Activated T-cell treated with anti-CD3 and anti-CD28 coated beads, Interleukin-2, amount 50 U/mL, for 72 hours (primary cell): ENCODE measurements around the gene B9D1. TPM values are rescaled to one million over a fixed set of nuclear protein-coding genes. Genes with fewer than 3 reads are reported as not detected.
A peak's percentile ranks its signal among the peaks of the same experiment; 100 is the strongest.

Source experiments
- ATAC-seq, 2 donors: fragments of 150-1000 bp; cut with Tn5 transposase; replicated peaks in 1 of 2; 2 replicates each; pipeline ENCODE4 v1.10.0; 2021; ENCODE audit warnings: moderate library complexity in 2 of 2, mild to moderate bottlenecking in 1 of 2
- DNase-seq, 2 donors: peaks; one replicate each; pipeline ENCODE4 v3.0.0; 2021 to 2022; ENCODE audit warnings: mixed read lengths in 1 of 2
- H3K27ac Mint-ChIP-seq: one replicate; pipeline ENCODE4 v1.8.0; 2022; ENCODE audit warnings: mild to moderate bottlenecking, moderate library complexity, mixed read lengths
- H3K27me3 Mint-ChIP-seq: one replicate; pipeline ENCODE4 v1.8.0; 2022; ENCODE audit warnings: low read depth, mixed read lengths
- H3K36me3 Mint-ChIP-seq, 2 donors: one replicate each; pipeline ENCODE4 v1.8.0; 2022; ENCODE audit warnings: mixed read lengths in 2 of 2, mild to moderate bottlenecking in 1 of 2; ENCODE audit not compliant: insufficient read depth in 2 of 2
- H3K4me1 Mint-ChIP-seq: one replicate; pipeline ENCODE4 v1.8.0; 2022; ENCODE audit warnings: low read depth, mixed read lengths
- H3K4me3 Mint-ChIP-seq, 2 donors: one replicate each; pipeline ENCODE4 v1.8.0; 2022; ENCODE audit warnings: mild to moderate bottlenecking in 2 of 2, mixed read lengths in 2 of 2, moderate library complexity in 2 of 2
- H3K9me3 Mint-ChIP-seq, 2 donors: one replicate each; pipeline ENCODE4 v1.8.0; 2022; ENCODE audit warnings: mixed read lengths in 2 of 2
- total RNA-seq, 2 donors: library from RNA; stranded (reverse); gene quantifications; one replicate each; pipeline ENCODE4 v1.2.3, GENCODE V29; 2022

The B9D1 gene
- total RNA-seq, 2 donors from 2014 or later, result 2.4 to 4.3 TPM

- Mint-ChIP-seq H3K9me3 (no peaks in the 10 kb centered on the region), H3K36me3 (peaks cover 0 to 4% of the 10 kb centered on the region in 2 donors), H3K4me1 (peaks cover 31% of the 10 kb centered on the region), H3K4me3 (peak overlapping the region; percentile 90 to 100), H3K27ac (peak overlapping the region; percentile 94), H3K27me3 (no peaks in the 10 kb centered on the region)
- peak; percentile 97 to 98 for DNase-seq
- ATAC-seq, result peak; percentile 95
Observed at GRCh38 chr17:19377602-19378415, 15.3 kb upstream of the B9D1 start.

- Mint-ChIP-seq H3K36me3 (peaks cover 0 to 4% of the 10 kb centered on the region in 2 donors), H3K9me3 (no peaks in the 10 kb centered on the region), H3K27me3 (no peaks in the 10 kb centered on the region), H3K27ac (peak overlapping the region; percentile 94), H3K4me3 (peak overlapping the region; percentile 90 to 100), H3K4me1 (peaks cover 31% of the 10 kb centered on the region)
- ATAC-seq, result no peak
- DNase-seq, result no peak
Observed at GRCh38 chr17:19376811-19377210, 14.3 kb upstream of the B9D1 start.

- Mint-ChIP-seq H3K27ac (no peak overlapping the region), H3K4me1 (peaks cover 37% of the 10 kb centered on the region), H3K4me3 (peak overlapping the region in 1 of 2 donors; percentile 38), H3K27me3 (no peaks in the 10 kb centered on the region), H3K9me3 (no peaks in the 10 kb centered on the region), H3K36me3 (peaks cover 0 to 4% of the 10 kb centered on the region in 2 donors)
- DNase-seq (no peak), ATAC-seq (no peak)
Observed at GRCh38 chr17:19375732-19376131, 13.2 kb upstream of the B9D1 start.

GRCh38 chr17:19374136-19374535, 11.6 kb upstream of the B9D1 start:
- H3K4me1 Mint-ChIP-seq, result peaks cover 43% of the 10 kb centered on the region
- no peak overlapping the region for H3K27ac Mint-ChIP-seq
- H3K4me3 Mint-ChIP-seq, result no peak overlapping the region
- no peak for DNase-seq
- H3K27me3 Mint-ChIP-seq, result no peaks in the 10 kb centered on the region
- H3K9me3 Mint-ChIP-seq, result no peaks in the 10 kb centered on the region
- no peak for ATAC-seq
- no peaks in the 10 kb centered on the region for H3K36me3 Mint-ChIP-seq

GRCh38 chr17:19372866-19373504, 10.5 kb upstream of the B9D1 start:
- H3K4me1 Mint-ChIP-seq, result peaks cover 37% of the 10 kb centered on the region
- H3K9me3 Mint-ChIP-seq, result no peaks in the 10 kb centered on the region
- no peak overlapping the region for H3K4me3 Mint-ChIP-seq
- DNase-seq, result no peak
- no peak for ATAC-seq
- no peak overlapping the region for H3K27ac Mint-ChIP-seq
- no peaks in the 10 kb centered on the region for H3K27me3 Mint-ChIP-seq
- no peaks in the 10 kb centered on the region for H3K36me3 Mint-ChIP-seq

- no peaks in the 10 kb centered on the region for H3K36me3 Mint-ChIP-seq
- no peak overlapping the region for H3K27ac Mint-ChIP-seq
- ATAC-seq, result no peak
- H3K9me3 Mint-ChIP-seq, result no peaks in the 10 kb centered on the region
- peaks cover 37% of the 10 kb centered on the region for H3K4me1 Mint-ChIP-seq
- no peak for DNase-seq
- H3K27me3 Mint-ChIP-seq, result no peaks in the 10 kb centered on the region
- H3K4me3 Mint-ChIP-seq, result no peak overlapping the region
Observed at GRCh38 chr17:19372439-19372838, 9.9 kb upstream of the B9D1 start.

- Mint-ChIP-seq H3K9me3 (no peaks in the 10 kb centered on the region), H3K36me3 (no peaks in the 10 kb centered on the region), H3K27me3 (no peaks in the 10 kb centered on the region), H3K4me3 (no peak overlapping the region), H3K4me1 (peaks cover 33% of the 10 kb centered on the region), H3K27ac (no peak overlapping the region)
- DNase-seq (no peak), ATAC-seq (no peak)
Observed at GRCh38 chr17:19372011-19372370, 9.5 kb upstream of the B9D1 start.

- no peak overlapping the region for H3K4me3 Mint-ChIP-seq
- H3K9me3 Mint-ChIP-seq, result no peaks in the 10 kb centered on the region
Observed at GRCh38 chr17:19371259-19372010, 8.9 kb upstream of the B9D1 start.

GRCh38 chr17:19370493-19370960, 8.0 kb upstream of the B9D1 start:
- Mint-ChIP-seq H3K27me3 (no peaks in the 10 kb centered on the region), H3K36me3 (no peaks in the 10 kb centered on the region), H3K9me3 (no peaks in the 10 kb centered on the region), H3K4me3 (peak overlapping the region; percentile 42 to 68), H3K4me1 (peaks cover 22% of the 10 kb centered on the region), H3K27ac (no peak overlapping the region)
- DNase-seq, result no peak
- ATAC-seq, result peak; percentile 25 to 47

More at GRCh38 chr17:19371259-19372010, 8.9 kb upstream of the B9D1 start:
- DNase-seq (no peak), ATAC-seq (no peak)
- H3K27me3 Mint-ChIP-seq, result no peaks in the 10 kb centered on the region
- H3K27ac Mint-ChIP-seq, result no peak overlapping the region
- H3K36me3 Mint-ChIP-seq, result no peaks in the 10 kb centered on the region
- peaks cover 28% of the 10 kb centered on the region for H3K4me1 Mint-ChIP-seq

GRCh38 chr17:19369846-19370492, 7.4 kb upstream of the B9D1 start:
- Mint-ChIP-seq H3K9me3 (no peaks in the 10 kb centered on the region), H3K36me3 (no peaks in the 10 kb centered on the region), H3K4me1 (peaks cover 22% of the 10 kb centered on the region), H3K4me3 (peak overlapping the region; percentile 42 to 68), H3K27ac (peak overlapping the region; percentile 32), H3K27me3 (no peaks in the 10 kb centered on the region)
- ATAC-seq (peak in 1 of 2 donors; percentile 66), DNase-seq (no peak)

GRCh38 chr17:19369107-19369778, 6.7 kb upstream of the B9D1 start:
- Mint-ChIP-seq H3K4me1 (peaks cover 22% of the 10 kb centered on the region), H3K27me3 (no peaks in the 10 kb centered on the region), H3K4me3 (no peak overlapping the region)

GRCh38 chr17:19368229-19368628, 5.7 kb upstream of the B9D1 start:
- Mint-ChIP-seq H3K27me3 (no peaks in the 10 kb centered on the region), H3K4me3 (no peak overlapping the region), H3K36me3 (no peaks in the 10 kb centered on the region), H3K4me1 (peaks cover 17% of the 10 kb centered on the region), H3K27ac (no peak overlapping the region), H3K9me3 (no peaks in the 10 kb centered on the region)
- ATAC-seq, result no peak
- no peak for DNase-seq

More at GRCh38 chr17:19369107-19369778, 6.7 kb upstream of the B9D1 start:
- H3K9me3 Mint-ChIP-seq, result no peaks in the 10 kb centered on the region
- no peak for DNase-seq
- ATAC-seq, result no peak
- no peak overlapping the region for H3K27ac Mint-ChIP-seq
- no peaks in the 10 kb centered on the region for H3K36me3 Mint-ChIP-seq
